ENCODE data around the gene GPR89A.

GPR89A gene

GRCh38 chr1:145719230-145720079, 111.7 kb downstream of the GPR89A start, which contains the start of gene CD160:
CD160 (plus strand) TSS chr1:145719499; CDS start chr1:145728328, 8,829 bp downstream.
- no peak for DNase-seq

All from NCI-H446 treated with DMSO at 0.1 percent for 48 hours (cell line).